ENCODE data around the gene ATP5PF. TPM values are rescaled to one million over a fixed set of nuclear protein-coding genes. Genes with fewer than 3 reads are reported as not detected.

ATP5PF gene
- polyA plus RNA-seq, 1 experiment: 222 TPM

GRCh38 chr21:25691976-25692375, 42.7 kb downstream of the ATP5PF start:
- no peak for DNase-seq (ENCODE audit: low read depth, low spot score)
- ChIA-PET POLR2A (interaction anchor here (0.5 kb wide), 1 partner anchor 130 kb away, joined by 6 read pairs; no protein-coding TSS in a partner anchor), CTCF (interaction anchor here (1.0 kb wide), 1 partner anchor 16 kb away, joined by 3 read pairs; no protein-coding TSS in a partner anchor)
- no peaks in the 10 kb centered on the region for H3K27me3 ChIP-seq (ENCODE audit: control insufficient read depth, insufficient read depth, low read length)
- H3K27ac ChIP-seq (ENCODE audit: low read depth, low read length): peak overlapping the region; percentile 34
- H3K9me3 ChIP-seq (ENCODE audit: control insufficient read depth, insufficient read depth, low read length): no peaks in the 10 kb centered on the region; the same call in 1 of the 2 replicates
- no peak for TF ChIP-seq CTCF (IDR thresholded peaks at IDR 0.05; ENCODE audit: low read depth, low read length)
- no peak overlapping the region for H3K4me3 ChIP-seq (ENCODE audit: low read depth, low read length)

GRCh38 chr21:25689226-25689625, 45.5 kb downstream of the ATP5PF start:
- H3K9me3 ChIP-seq (ENCODE audit: control insufficient read depth, insufficient read depth, low read length): no peaks in the 10 kb centered on the region
- H3K4me3 ChIP-seq (ENCODE audit: low read depth, low read length): no peak overlapping the region
- DNase-seq (ENCODE audit: low read depth, low spot score): no peak
- no peak overlapping the region for H3K27ac ChIP-seq (ENCODE audit: low read depth, low read length)
- ChIA-PET CTCF (no interaction called here), POLR2A (no interaction called here)
- H3K27me3 ChIP-seq (ENCODE audit: control insufficient read depth, insufficient read depth, low read length): no peaks in the 10 kb centered on the region
- TF ChIP-seq CTCF (IDR thresholded peaks at IDR 0.05; ENCODE audit: low read depth, low read length): no peak

- no peak overlapping the region for H3K27ac ChIP-seq (ENCODE audit: low read depth, low read length)
- TF ChIP-seq CTCF (IDR thresholded peaks at IDR 0.05; ENCODE audit: low read depth, low read length): no peak
Observed at GRCh38 chr21:25688275-25689155, 46.2 kb downstream of the ATP5PF start.

GRCh38 chr21:25687787-25688186, 46.9 kb downstream of the ATP5PF start:
- Histone ChIP-seq H3K27me3 (ENCODE audit: control insufficient read depth, insufficient read depth, low read length) (no peaks in the 10 kb centered on the region), H3K9me3 (ENCODE audit: control insufficient read depth, insufficient read depth, low read length) (no peaks in the 10 kb centered on the region), H3K27ac (ENCODE audit: low read depth, low read length) (no peak overlapping the region), H3K4me3 (ENCODE audit: low read depth, low read length) (no peak overlapping the region)
- DNase-seq (ENCODE audit: low read depth, low spot score): no peak
- ChIA-PET CTCF (interaction anchor here (1.6 kb wide), 1 partner anchor 20 kb away, joined by 3 read pairs; no protein-coding TSS in a partner anchor), POLR2A (no interaction called here)
- no peak for TF ChIP-seq CTCF (IDR thresholded peaks at IDR 0.05; ENCODE audit: low read depth, low read length)

More at GRCh38 chr21:25688275-25689155, 46.2 kb downstream of the ATP5PF start:
- no peak overlapping the region for H3K4me3 ChIP-seq (ENCODE audit: low read depth, low read length)
- POLR2A ChIA-PET: no interaction called here
- CTCF ChIA-PET: no interaction called here
- no peaks in the 10 kb centered on the region for H3K27me3 ChIP-seq (ENCODE audit: control insufficient read depth, insufficient read depth, low read length)
- no peaks in the 10 kb centered on the region for H3K9me3 ChIP-seq (ENCODE audit: control insufficient read depth, insufficient read depth, low read length)
- DNase-seq (ENCODE audit: low read depth, low spot score): no peak

- no peak overlapping the region for H3K4me3 ChIP-seq (ENCODE audit: low read depth, low read length)
- H3K9me3 ChIP-seq (ENCODE audit: control insufficient read depth, insufficient read depth, low read length): no peaks in the 10 kb centered on the region
- no peaks in the 10 kb centered on the region for H3K27me3 ChIP-seq (ENCODE audit: control insufficient read depth, insufficient read depth, low read length)
- TF ChIP-seq CTCF (IDR thresholded peaks at IDR 0.05; ENCODE audit: low read depth, low read length): no peak
- DNase-seq (ENCODE audit: low read depth, low spot score): no peak
- POLR2A ChIA-PET: no interaction called here
- CTCF ChIA-PET: no interaction called here
- H3K27ac ChIP-seq (ENCODE audit: low read depth, low read length): no peak overlapping the region
Observed at GRCh38 chr21:25682382-25682781, 52.3 kb downstream of the ATP5PF start.
